AG09309 (cell line): ENCODE measurements around the gene PIP4K2A.
"Not testable (repeated sequence)": the region's sequence is repeated elsewhere in the genome, so short reads cannot be mapped to it uniquely, and the experiment has no call there.

ENCODE experiments used
- DNase-seq: peaks from one replicate; pipeline ENCODE4 v3.0.0-alpha.2; 2010; ENCODE audit warnings: low read depth
- H3K4me3 ChIP-seq: 2 replicates; pipeline ENCODE4 v1.5.1; 2011; ENCODE audit warnings: mild to moderate bottlenecking, low read depth, low read length, moderate library complexity; ENCODE audit not compliant: control insufficient read depth
- TF ChIP-seq, protein P1 (sequence below): IDR thresholded peaks from 2 replicates; pipeline ENCODE4 v1.5.1; 2011; ENCODE audit warnings: mild to moderate bottlenecking, low read depth, low read length, inconsistent platforms; ENCODE audit not compliant: insufficient read depth, control insufficient read depth; ENCODE audit errors: missing control alignments

PIP4K2A gene

DNA sequence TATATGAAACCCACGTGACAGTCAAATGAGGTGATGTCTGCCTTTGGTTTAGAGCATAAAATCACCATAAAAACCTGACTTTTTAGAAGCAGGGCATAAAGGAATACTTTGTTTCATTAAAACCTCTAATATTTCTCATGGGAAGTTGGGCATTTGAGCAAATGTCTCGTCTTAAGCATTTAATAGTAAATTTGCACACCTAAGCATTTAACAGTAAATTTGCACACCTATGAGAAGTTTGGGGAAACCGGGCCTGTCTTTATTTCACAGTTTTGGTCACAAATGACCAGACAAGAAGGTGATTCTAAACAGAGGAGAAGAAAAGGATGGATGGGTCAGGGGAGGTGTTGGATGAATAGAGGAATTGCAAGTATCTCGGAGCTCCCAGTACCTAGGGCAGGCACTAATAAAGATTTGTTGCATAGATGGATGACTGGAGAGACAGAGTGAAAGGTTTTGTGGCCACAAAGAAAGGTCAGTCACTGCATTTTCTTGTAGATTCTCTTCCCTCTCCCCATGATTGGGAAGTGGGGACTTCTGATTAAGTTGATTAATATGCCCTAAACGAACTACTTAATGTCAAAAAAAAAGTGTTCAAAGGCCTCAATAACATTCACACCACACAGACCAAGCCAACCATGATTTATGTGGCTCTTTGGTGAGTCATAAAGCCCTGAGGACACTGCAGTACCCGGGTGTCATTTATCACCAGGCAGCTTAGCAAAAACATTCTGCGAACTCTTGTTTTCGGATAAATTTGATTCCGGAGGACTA, 210.9 kb downstream of the PIP4K2A start:
- DNase-seq, result no peak
- no peak overlapping the region for H3K4me3 ChIP-seq
- TF ChIP-seq, protein P1, sequence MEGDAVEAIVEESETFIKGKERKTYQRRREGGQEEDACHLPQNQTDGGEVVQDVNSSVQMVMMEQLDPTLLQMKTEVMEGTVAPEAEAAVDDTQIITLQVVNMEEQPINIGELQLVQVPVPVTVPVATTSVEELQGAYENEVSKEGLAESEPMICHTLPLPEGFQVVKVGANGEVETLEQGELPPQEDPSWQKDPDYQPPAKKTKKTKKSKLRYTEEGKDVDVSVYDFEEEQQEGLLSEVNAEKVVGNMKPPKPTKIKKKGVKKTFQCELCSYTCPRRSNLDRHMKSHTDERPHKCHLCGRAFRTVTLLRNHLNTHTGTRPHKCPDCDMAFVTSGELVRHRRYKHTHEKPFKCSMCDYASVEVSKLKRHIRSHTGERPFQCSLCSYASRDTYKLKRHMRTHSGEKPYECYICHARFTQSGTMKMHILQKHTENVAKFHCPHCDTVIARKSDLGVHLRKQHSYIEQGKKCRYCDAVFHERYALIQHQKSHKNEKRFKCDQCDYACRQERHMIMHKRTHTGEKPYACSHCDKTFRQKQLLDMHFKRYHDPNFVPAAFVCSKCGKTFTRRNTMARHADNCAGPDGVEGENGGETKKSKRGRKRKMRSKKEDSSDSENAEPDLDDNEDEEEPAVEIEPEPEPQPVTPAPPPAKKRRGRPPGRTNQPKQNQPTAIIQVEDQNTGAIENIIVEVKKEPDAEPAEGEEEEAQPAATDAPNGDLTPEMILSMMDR, result no peak

DNA sequence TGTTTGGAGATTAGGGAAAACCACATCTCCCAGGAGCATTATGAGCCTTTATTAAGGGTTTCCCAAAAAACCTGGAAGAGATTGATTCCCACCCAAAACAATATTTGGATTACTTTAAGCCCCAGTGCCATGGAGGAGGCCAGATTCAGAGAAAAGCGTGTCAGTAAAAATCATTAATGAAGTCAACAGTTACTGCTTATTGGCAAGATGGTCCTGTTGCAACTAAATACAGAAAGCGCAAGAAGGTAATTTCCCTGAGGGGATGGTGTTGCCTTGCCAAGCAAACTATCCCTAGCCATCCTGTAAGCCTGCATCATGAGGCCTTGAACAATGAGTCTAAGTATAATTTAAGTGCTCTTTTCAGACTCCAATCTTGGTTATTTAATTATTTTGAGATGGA, 212.5 kb downstream of the PIP4K2A start:
- TF ChIP-seq, protein P1, result no peak
- no peak for DNase-seq
- no peak overlapping the region for H3K4me3 ChIP-seq

DNA sequence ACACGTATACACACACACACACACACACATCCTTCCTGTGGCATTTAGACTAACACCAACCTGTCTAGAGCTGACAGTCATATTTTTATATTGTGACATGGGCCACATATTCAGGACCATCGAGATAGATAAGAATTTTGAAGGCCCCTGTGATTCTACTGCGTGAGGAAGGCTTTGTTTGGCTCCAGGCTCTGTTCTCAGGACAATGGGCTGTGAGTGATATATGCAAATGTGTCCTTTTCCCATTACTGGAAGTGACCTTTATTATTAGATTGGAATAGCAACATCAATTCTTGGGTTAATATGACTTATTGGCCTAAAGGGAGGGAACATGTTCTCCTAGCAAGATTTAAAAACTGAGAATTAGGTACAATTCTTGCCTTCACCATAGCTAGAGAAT, 213.0 kb downstream of the PIP4K2A start:
- H3K4me3 ChIP-seq, result no peak overlapping the region
- TF ChIP-seq, protein P1, result no peak
- no peak for DNase-seq

DNA sequence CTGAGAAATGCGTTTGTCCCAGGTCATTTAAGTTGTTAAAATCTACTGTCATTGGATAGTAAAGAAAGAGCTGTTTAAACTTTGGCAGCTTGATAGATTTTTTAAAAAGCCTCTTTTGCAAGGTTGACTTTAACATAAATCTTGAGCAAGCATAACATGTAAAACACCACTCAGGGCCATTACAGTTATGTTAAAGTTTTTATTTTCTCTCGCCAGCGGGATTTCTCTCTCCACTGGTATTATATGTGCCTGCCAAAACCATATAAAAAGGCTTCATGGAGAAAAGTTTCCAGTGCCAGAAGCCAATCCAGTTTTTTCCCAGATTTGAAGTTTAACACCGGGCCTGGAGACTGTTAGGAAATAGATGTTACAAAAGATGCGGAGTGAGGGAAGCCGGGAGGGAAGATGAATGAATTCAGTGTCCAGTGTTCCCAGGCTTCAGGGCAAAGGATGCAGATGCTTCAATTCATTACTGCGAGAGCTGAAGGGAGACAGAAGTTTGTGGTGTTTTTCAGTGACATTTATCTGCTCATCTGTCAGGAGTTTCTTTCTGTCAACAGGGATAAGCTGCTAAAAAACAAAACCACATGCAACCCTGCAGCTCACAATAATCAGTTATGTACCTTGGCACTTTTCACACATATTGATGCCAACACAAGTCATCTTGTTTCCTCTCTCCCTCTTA, 213.6 kb downstream of the PIP4K2A start:
- TF ChIP-seq, protein P1, result no peak
- DNase-seq, result no peak
- H3K4me3 ChIP-seq, result no peak overlapping the region

DNA sequence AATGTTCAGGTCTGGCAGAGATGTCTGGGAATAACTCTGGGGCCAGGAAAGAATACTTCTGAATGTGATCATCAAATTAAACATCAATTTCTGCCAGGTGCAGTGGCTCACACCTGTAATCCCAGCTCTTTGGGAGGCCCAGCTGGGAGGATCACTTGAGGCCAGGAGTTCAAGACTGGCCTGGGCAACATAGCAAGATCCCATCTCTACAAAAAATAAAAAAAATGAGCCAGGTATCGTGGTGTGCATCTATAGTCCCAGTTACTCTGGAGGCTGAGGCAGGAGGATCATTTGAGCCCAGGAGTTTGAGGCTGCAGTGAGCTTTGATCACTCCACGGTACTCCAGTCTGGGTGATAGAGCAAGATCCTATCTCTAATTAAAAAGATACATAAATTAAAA, 214.4 kb downstream of the PIP4K2A start:
- H3K4me3 ChIP-seq, DNase-seq: not testable (repeated sequence)

DNA sequence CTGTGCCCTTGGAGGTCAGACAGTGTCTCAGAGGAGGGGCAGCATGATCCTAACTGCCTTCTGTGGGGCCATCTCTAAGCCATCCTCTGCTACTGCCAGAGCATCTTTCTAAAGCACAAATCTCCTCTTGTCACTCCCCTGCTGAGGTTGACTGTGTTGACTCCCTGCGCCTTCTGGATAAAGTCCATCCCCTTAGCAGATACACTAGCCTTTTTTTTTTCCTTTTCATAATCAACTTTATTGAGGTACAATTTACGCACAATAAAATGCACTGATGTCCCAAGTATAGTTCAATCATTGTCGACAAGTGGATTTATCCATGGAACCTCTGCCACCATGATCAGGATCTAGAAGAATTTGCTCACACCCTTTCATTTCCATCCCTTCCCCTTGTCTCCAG, 219.0 kb downstream of the PIP4K2A start:
- TF ChIP-seq, protein P1, result no peak
- H3K4me3 ChIP-seq, result no peak overlapping the region
- no peak for DNase-seq

DNA sequence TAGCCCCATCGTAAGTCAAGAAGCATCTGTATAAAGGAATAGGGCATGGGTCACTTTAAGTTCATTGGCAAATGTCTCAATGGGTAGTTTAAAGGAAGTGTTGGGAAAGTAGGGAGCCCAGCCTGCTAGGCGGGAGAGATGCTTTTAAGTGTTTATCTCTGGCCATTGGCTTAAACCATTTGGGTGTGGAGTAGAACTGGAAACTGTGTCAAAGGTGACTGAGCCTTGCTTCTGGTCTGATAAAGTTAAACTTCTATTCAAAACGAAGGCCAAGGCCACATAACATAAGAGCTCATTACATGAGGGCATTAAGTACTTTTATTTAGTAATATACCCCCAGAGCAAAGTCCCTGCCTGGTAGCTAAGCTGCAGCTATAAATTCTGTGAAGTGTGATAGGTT, 220.4 kb downstream of the PIP4K2A start:
- TF ChIP-seq, protein P1, result no peak
- no peak overlapping the region for H3K4me3 ChIP-seq
- DNase-seq, result no peak
